HCT116 (cell line): ENCODE data around the gene WSCD1.

Source experiments
- CTCF ChIP-seq, 3 experiments: fragments of 200-600 bp in 1 of 3; sonication (generic) in 1 of 3; IDR thresholded peaks in 2 of 3; conservative IDR thresholded peaks in 1 of 3; 2 replicates each; pipeline ENCODE4 v1.5.1; 2012 to 2017; ENCODE audit warnings: low read depth in 2 of 3, low read length in 2 of 3, antibody characterized with exemption in 1 of 3, borderline replicate concordance in 1 of 3, control low read depth in 1 of 3, mild to moderate bottlenecking in 1 of 3, mixed read lengths in 1 of 3, mixed run types in 1 of 3, moderate library complexity in 1 of 3; ENCODE audit not compliant: insufficient read depth in 1 of 3
- EZH2 ChIP-seq: fragments of 200-600 bp; sonication (generic); IDR thresholded peaks from 2 replicates; pipeline ENCODE4 v1.6.1; 2017; ENCODE audit warnings: antibody characterized with exemption, mixed run types
- YY1 ChIP-seq: IDR thresholded peaks from 2 replicates; pipeline ENCODE4 v1.6.1; 2011; ENCODE audit warnings: low read length, low read depth, moderate library complexity, mild to moderate bottlenecking; ENCODE audit not compliant: insufficient replicate concordance; ENCODE audit errors: extremely low read depth

GRCh38 chr17:6082335-6082734, 12.2 kb downstream of the WSCD1 start:
- TF ChIP-seq EZH2 (no peak), CTCF (IDR thresholded peaks at IDR 0.05 in 2 of 3, conservative IDR thresholded peaks at IDR 0.05 in 1 of 3; ENCODE audit: borderline replicate concordance in 1 of 3, insufficient read depth in 1 of 3, low read depth in 2 of 3, low read length in 2 of 3) (no peak), YY1 (no peak)
